ENCODE results near the gene RFESD.

Gene RFESD

GRCh38 chr5:95672641-95673040 is 26.1 kb downstream of the RFESD start:
- H2BK15ac ChIP-seq (replicated peaks; ENCODE audit: low read depth): no peak overlapping the region

GRCh38 chr5:95673081-95673480 is 26.5 kb downstream of the RFESD start:
- Histone ChIP-seq H3K79me2 (ENCODE audit: control insufficient read depth, insufficient read depth, low read length) (no peaks in the 10 kb centered on the region), H2AK5ac (ENCODE audit: low read length) (no peak overlapping the region), H3K36me3 (ENCODE audit: control insufficient read depth, insufficient read depth, low read length) (no peaks in the 10 kb centered on the region), H3K4me3 (ENCODE audit: low read length) (no peak overlapping the region), H3K27me3 (ENCODE audit: insufficient read depth, low read length, poor library complexity) (no peaks in the 10 kb centered on the region), H3K4ac (ENCODE audit: low read depth, low read length) (no peak overlapping the region), H3K79me1 (ENCODE audit: low read length) (no peaks in the 10 kb centered on the region), H4K8ac (ENCODE audit: low read depth, low read length) (no peak overlapping the region), H3K18ac (ENCODE audit: low read length) (no peak overlapping the region), H2BK5ac (ENCODE audit: low read length) (peak overlapping the region; percentile 38), H3K4me2 (ENCODE audit: low read length) (no peak overlapping the region), H3K23ac (ENCODE audit: low read length) (no peak overlapping the region), H2BK120ac (ENCODE audit: low read depth, low read length) (no peak overlapping the region), H2BK15ac (replicated peaks; ENCODE audit: low read depth) (no peak overlapping the region), H3K9ac (ENCODE audit: low read length) (no peak overlapping the region), H4K5ac (ENCODE audit: low read length) (no peak overlapping the region), H3K4me1 (ENCODE audit: control insufficient read depth, low read depth, low read length) (peaks cover 13% of the 10 kb centered on the region), H3K56ac (ENCODE audit: low read length) (no peak overlapping the region), H3K27ac (ENCODE audit: low read depth, low read length) (no peak overlapping the region)
- WGBS (ENCODE audit: extremely low coverage, insufficient coverage, low lambda C conversion rate): no CpG with 5 or more reads among the region's 3 CpGs
- DNase-seq: peak; percentile 34

More at GRCh38 chr5:95672641-95673040, 26.1 kb downstream of the RFESD start:
- Histone ChIP-seq H3K4me2 (ENCODE audit: low read length) (no peak overlapping the region), H2BK120ac (ENCODE audit: low read depth, low read length) (no peak overlapping the region), H4K5ac (ENCODE audit: low read length) (no peak overlapping the region), H3K79me2 (ENCODE audit: control insufficient read depth, insufficient read depth, low read length) (no peaks in the 10 kb centered on the region), H2AK5ac (ENCODE audit: low read length) (no peak overlapping the region), H3K4me3 (ENCODE audit: low read length) (no peak overlapping the region), H3K18ac (ENCODE audit: low read length) (no peak overlapping the region), H2BK5ac (ENCODE audit: low read length) (peak overlapping the region; percentile 17), H3K4me1 (ENCODE audit: control insufficient read depth, low read depth, low read length) (peaks cover 13% of the 10 kb centered on the region), H3K9ac (ENCODE audit: low read length) (no peak overlapping the region), H3K27me3 (ENCODE audit: insufficient read depth, low read length, poor library complexity) (no peaks in the 10 kb centered on the region), H3K27ac (ENCODE audit: low read depth, low read length) (no peak overlapping the region), H3K23ac (ENCODE audit: low read length) (no peak overlapping the region), H3K4ac (ENCODE audit: low read depth, low read length) (no peak overlapping the region), H4K8ac (ENCODE audit: low read depth, low read length) (no peak overlapping the region), H3K36me3 (ENCODE audit: control insufficient read depth, insufficient read depth, low read length) (no peaks in the 10 kb centered on the region), H3K79me1 (ENCODE audit: low read length) (no peaks in the 10 kb centered on the region), H3K56ac (ENCODE audit: low read length) (no peak overlapping the region)
- DNase-seq: no peak

- DNase-seq: no peak
- H2BK5ac ChIP-seq (ENCODE audit: low read length): no peak within 1 kb of the TSS
- H3K27me3 ChIP-seq (ENCODE audit: insufficient read depth, low read length, poor library complexity): no peaks in the 10 kb centered on the region
- H3K56ac ChIP-seq (ENCODE audit: low read length): no peak within 1 kb of the TSS
- H2AK5ac ChIP-seq (ENCODE audit: low read length): no peak within 1 kb of the TSS
- H3K4me1 ChIP-seq (ENCODE audit: control insufficient read depth, low read depth, low read length): peaks cover 12% of the 10 kb centered on the region
- no peak within 1 kb of the TSS for H3K4me2 ChIP-seq (ENCODE audit: low read length)
- H3K79me2 ChIP-seq (ENCODE audit: control insufficient read depth, insufficient read depth, low read length): no peaks in the 10 kb centered on the region
- no CpG with 5 or more reads among the region's 1 CpG for WGBS (ENCODE audit: extremely low coverage, insufficient coverage, low lambda C conversion rate)
- no peak within 1 kb of the TSS for H4K5ac ChIP-seq (ENCODE audit: low read length)
- H3K36me3 ChIP-seq (ENCODE audit: control insufficient read depth, insufficient read depth, low read length): no peaks in the 10 kb centered on the region
- no peak within 1 kb of the TSS for H3K18ac ChIP-seq (ENCODE audit: low read length)
- H4K8ac ChIP-seq (ENCODE audit: low read depth, low read length): no peak within 1 kb of the TSS
- peak within 1 kb of the TSS; percentile 20 for H3K4ac ChIP-seq (ENCODE audit: low read depth, low read length)
- no peak within 1 kb of the TSS for H3K9ac ChIP-seq (ENCODE audit: low read length)
- H2BK120ac ChIP-seq (ENCODE audit: low read depth, low read length): no peak within 1 kb of the TSS
- H3K4me3 ChIP-seq (ENCODE audit: low read length): no peak within 1 kb of the TSS
- no peak within 1 kb of the TSS for H3K27ac ChIP-seq (ENCODE audit: low read depth, low read length)
- H2BK15ac ChIP-seq (replicated peaks; ENCODE audit: low read depth): peak within 1 kb of the TSS; percentile 21
- no peak within 1 kb of the TSS for H3K23ac ChIP-seq (ENCODE audit: low read length)
- H3K79me1 ChIP-seq (ENCODE audit: low read length): no peaks in the 10 kb centered on the region
These were observed 36.3 kb downstream of the RFESD start, which contains the start of gene SPATA9 for GRCh38 chr5:95682891-95683290. TSS of gene SPATA9 (minus strand) at chr5:95682991. CDS start at chr5:95682854, 137 bp downstream.

GRCh38 chr5:95684361-95684760 is 37.8 kb downstream of the RFESD start:
- no peak for DNase-seq
- H3K79me1 ChIP-seq (ENCODE audit: low read length): no peaks in the 10 kb centered on the region
- H2BK15ac ChIP-seq (replicated peaks; ENCODE audit: low read depth): no peak overlapping the region
- H3K4ac ChIP-seq (ENCODE audit: low read depth, low read length): no peak overlapping the region
- H3K4me3 ChIP-seq (ENCODE audit: low read length): no peak overlapping the region
- no peak overlapping the region for H3K9ac ChIP-seq (ENCODE audit: low read length)
- H4K8ac ChIP-seq (ENCODE audit: low read depth, low read length): no peak overlapping the region
- no peak overlapping the region for H2AK5ac ChIP-seq (ENCODE audit: low read length)
- no peak overlapping the region for H3K4me2 ChIP-seq (ENCODE audit: low read length)
- H3K56ac ChIP-seq (ENCODE audit: low read length): no peak overlapping the region
- H4K5ac ChIP-seq (ENCODE audit: low read length): no peak overlapping the region
- no peaks in the 10 kb centered on the region for H3K27me3 ChIP-seq (ENCODE audit: insufficient read depth, low read length, poor library complexity)
- no peaks in the 10 kb centered on the region for H3K36me3 ChIP-seq (ENCODE audit: control insufficient read depth, insufficient read depth, low read length)
- no peak overlapping the region for H2BK5ac ChIP-seq (ENCODE audit: low read length)
- H3K79me2 ChIP-seq (ENCODE audit: control insufficient read depth, insufficient read depth, low read length): no peaks in the 10 kb centered on the region
- H3K23ac ChIP-seq (ENCODE audit: low read length): no peak overlapping the region
- H3K27ac ChIP-seq (ENCODE audit: low read depth, low read length): no peak overlapping the region
- H3K18ac ChIP-seq (ENCODE audit: low read length): no peak overlapping the region
- peaks cover 12% of the 10 kb centered on the region for H3K4me1 ChIP-seq (ENCODE audit: control insufficient read depth, low read depth, low read length)
- no CpG with 5 or more reads among the region's 2 CpGs for WGBS (ENCODE audit: extremely low coverage, insufficient coverage, low lambda C conversion rate)
- H2BK120ac ChIP-seq (ENCODE audit: low read depth, low read length): no peak overlapping the region

GRCh38 chr5:95686651-95687050 is 40.1 kb downstream of the RFESD start:
- no peak overlapping the region for H4K5ac ChIP-seq (ENCODE audit: low read length)
- H3K4ac ChIP-seq (ENCODE audit: low read depth, low read length): peak overlapping the region; percentile 81
- peak overlapping the region; percentile 85 for H2BK15ac ChIP-seq (replicated peaks; ENCODE audit: low read depth)
- peak overlapping the region; percentile 41 for H3K27ac ChIP-seq (ENCODE audit: low read depth, low read length)
- H3K4me1 ChIP-seq (ENCODE audit: control insufficient read depth, low read depth, low read length): peaks cover 6% of the 10 kb centered on the region
- H3K4me2 ChIP-seq (ENCODE audit: low read length): no peak overlapping the region
- peak overlapping the region; percentile 49 for H3K56ac ChIP-seq (ENCODE audit: low read length)
- H3K79me2 ChIP-seq (ENCODE audit: control insufficient read depth, insufficient read depth, low read length): no peaks in the 10 kb centered on the region
- H2BK120ac ChIP-seq (ENCODE audit: low read depth, low read length): peak overlapping the region; percentile 92
- H2BK5ac ChIP-seq (ENCODE audit: low read length): peak overlapping the region; percentile 40
- no peak overlapping the region for H3K23ac ChIP-seq (ENCODE audit: low read length)
- peak overlapping the region; percentile 68 for H3K18ac ChIP-seq (ENCODE audit: low read length)
- no peaks in the 10 kb centered on the region for H3K27me3 ChIP-seq (ENCODE audit: insufficient read depth, low read length, poor library complexity)
- no peak overlapping the region for H3K9ac ChIP-seq (ENCODE audit: low read length)
- no CpG with 5 or more reads among the region's 2 CpGs for WGBS (ENCODE audit: extremely low coverage, insufficient coverage, low lambda C conversion rate)
- peak overlapping the region; percentile 7 for H2AK5ac ChIP-seq (ENCODE audit: low read length)
- no peaks in the 10 kb centered on the region for H3K79me1 ChIP-seq (ENCODE audit: low read length)
- peak overlapping the region; percentile 67 for H4K8ac ChIP-seq (ENCODE audit: low read depth, low read length)
- H3K4me3 ChIP-seq (ENCODE audit: low read length): no peak overlapping the region
- peak; percentile 94 for DNase-seq
- no peaks in the 10 kb centered on the region for H3K36me3 ChIP-seq (ENCODE audit: control insufficient read depth, insufficient read depth, low read length)

GRCh38 chr5:95689680-95690079 is 43.1 kb downstream of the RFESD start:
- Histone ChIP-seq H2BK5ac (ENCODE audit: low read length) (no peak overlapping the region), H3K4me1 (ENCODE audit: control insufficient read depth, low read depth, low read length) (peaks cover 6% of the 10 kb centered on the region), H4K8ac (ENCODE audit: low read depth, low read length) (no peak overlapping the region), H3K27me3 (ENCODE audit: insufficient read depth, low read length, poor library complexity) (no peaks in the 10 kb centered on the region), H3K56ac (ENCODE audit: low read length) (no peak overlapping the region), H3K27ac (ENCODE audit: low read depth, low read length) (no peak overlapping the region), H4K5ac (ENCODE audit: low read length) (no peak overlapping the region), H2AK5ac (ENCODE audit: low read length) (no peak overlapping the region), H3K4ac (ENCODE audit: low read depth, low read length) (no peak overlapping the region), H3K18ac (ENCODE audit: low read length) (no peak overlapping the region), H3K79me1 (ENCODE audit: low read length) (no peaks in the 10 kb centered on the region), H3K23ac (ENCODE audit: low read length) (no peak overlapping the region), H2BK15ac (replicated peaks; ENCODE audit: low read depth) (no peak overlapping the region), H3K4me3 (ENCODE audit: low read length) (no peak overlapping the region), H3K9ac (ENCODE audit: low read length) (no peak overlapping the region), H2BK120ac (ENCODE audit: low read depth, low read length) (no peak overlapping the region), H3K79me2 (ENCODE audit: control insufficient read depth, insufficient read depth, low read length) (no peaks in the 10 kb centered on the region), H3K36me3 (ENCODE audit: control insufficient read depth, insufficient read depth, low read length) (no peaks in the 10 kb centered on the region), H3K4me2 (ENCODE audit: low read length) (no peak overlapping the region)
- WGBS (ENCODE audit: extremely low coverage, insufficient coverage, low lambda C conversion rate): no CpG with 5 or more reads among the region's 1 CpG
- DNase-seq: no peak
